Measurements from ENCODE around the gene DMXL1.
"Not testable (repeated sequence)": the region's sequence is repeated elsewhere in the genome, so short reads cannot be mapped to it uniquely, and the experiment has no call there.

Gene DMXL1

GRCh38 chr5:119074419-119074818, 3.5 kb downstream of the DMXL1 start:
- no peak overlapping the region for H3K27ac ChIP-seq (ENCODE audit: extremely low read depth, low read depth, low read length)
- peaks cover 22% of the 10 kb centered on the region for H3K4me1 ChIP-seq (ENCODE audit: control insufficient read depth, insufficient read depth, low read length)
- no peaks in the 10 kb centered on the region for H3K36me3 ChIP-seq (ENCODE audit: control insufficient read depth in 2 of 2, insufficient read depth in 1 of 2, low read length in 2 of 2)
- CTCF ChIA-PET: interaction anchor here (1.0 kb wide), 1 partner anchor 337 kb away, joined by 3 read pairs; no protein-coding TSS in a partner anchor
- no peaks in the 10 kb centered on the region for H3K9me3 ChIP-seq (ENCODE audit: control insufficient read depth, insufficient read depth, low read depth, low read length)
- POLR2A ChIA-PET: no interaction called here
- no peak overlapping the region for H3K4me3 ChIP-seq (ENCODE audit: low read depth, low read length)
- TF ChIP-seq MEIS1 (CRISPR knock-in tag; IDR thresholded peaks at IDR 0.05; ENCODE audit: borderline replicate concordance) (no peak), ZSCAN4 (tag by site-specific recombination; IDR thresholded peaks at IDR 0.05) (no peak), ZNF214 (tag by site-specific recombination; IDR thresholded peaks at IDR 0.05; ENCODE audit: borderline replicate concordance) (no peak), PBX3 (CRISPR knock-in tag; IDR thresholded peaks at IDR 0.05) (no peak), ZFP37 (tag by site-specific recombination; IDR thresholded peaks at IDR 0.05) (no peak), KLF8 (tag by site-specific recombination; IDR thresholded peaks at IDR 0.05) (no peak), ZNF645 (tag by site-specific recombination; IDR thresholded peaks at IDR 0.05) (no peak)

- peak; percentile 42 for TF ChIP-seq ZFHX2 (tag by site-specific recombination; conservative IDR thresholded peaks at IDR 0.05)
- TF ChIP-seq KLF1 (tag by site-specific recombination; IDR thresholded peaks at IDR 0.05): peak; percentile 33
- 0 out of 2 replicates have a peak, but pooled peaks have one; percentile 39 for TF ChIP-seq SCRT1 (tag by site-specific recombination; IDR thresholded peaks at IDR 0.05; ENCODE audit: borderline replicate concordance)
- peaks cover 22% of the 10 kb centered on the region for H3K4me1 ChIP-seq (ENCODE audit: control insufficient read depth, insufficient read depth, low read length)
- POLR2A ChIA-PET; H3K36me3 ChIP-seq (ENCODE audit: control insufficient read depth in 2 of 2, insufficient read depth in 1 of 2, low read length in 2 of 2); H3K27ac ChIP-seq (ENCODE audit: extremely low read depth, low read depth, low read length); H3K4me3 ChIP-seq (ENCODE audit: low read depth, low read length); H3K9me3 ChIP-seq (ENCODE audit: control insufficient read depth, insufficient read depth, low read depth, low read length): not testable (repeated sequence)
- CTCF ChIA-PET: interaction anchor here (1.0 kb wide), 1 partner anchor 337 kb away, joined by 3 read pairs; no protein-coding TSS in a partner anchor
Observed at GRCh38 chr5:119075269-119075668, 4.4 kb downstream of the DMXL1 start.

GRCh38 chr5:119076080-119076479, 5.2 kb downstream of the DMXL1 start:
- CTCF ChIA-PET: interaction anchor here (0.7 kb wide), 1 partner anchor 215 kb away, joined by 3 read pairs; no protein-coding TSS in a partner anchor
- H3K4me3 ChIP-seq (ENCODE audit: low read depth, low read length): no peak overlapping the region
- H3K36me3 ChIP-seq (ENCODE audit: control insufficient read depth in 2 of 2, insufficient read depth in 1 of 2, low read length in 2 of 2): no peaks in the 10 kb centered on the region
- H3K4me1 ChIP-seq (ENCODE audit: control insufficient read depth, insufficient read depth, low read length): peaks cover 26% of the 10 kb centered on the region
- H3K9me3 ChIP-seq (ENCODE audit: control insufficient read depth, insufficient read depth, low read depth, low read length): no peaks in the 10 kb centered on the region
- POLR2A ChIA-PET: no interaction called here
- H3K27ac ChIP-seq (ENCODE audit: extremely low read depth, low read depth, low read length): no peak overlapping the region
- TF ChIP-seq PRDM1 (tag by site-specific recombination; IDR thresholded peaks at IDR 0.05) (peak; percentile 46), WT1 (tag by site-specific recombination; IDR thresholded peaks at IDR 0.05) (peak; percentile 37; the same call in 1 of the 2 replicates), SP7 (tag by site-specific recombination; IDR thresholded peaks at IDR 0.05) (peak; percentile 79), PRDM6 (tag by site-specific recombination; IDR thresholded peaks at IDR 0.05) (peak; percentile 58), BCL11A (tag by site-specific recombination; IDR thresholded peaks at IDR 0.05; ENCODE audit: low read depth) (no peak)

Data from HEK293 (cell line).